ENCODE measurements around the gene C10orf71.

Gene C10orf71

GRCh38 chr10:49328401-49329145 lies 29.6 kb downstream of the C10orf71 start:
- TF ChIP-seq CTCF (IDR thresholded peaks at IDR 0.05; ENCODE audit: low read depth, low read length), result no peak
- no peak for DNase-seq (ENCODE audit: extremely low read depth, low read depth)

- no peak for TF ChIP-seq CTCF (IDR thresholded peaks at IDR 0.05; ENCODE audit: low read depth, low read length)
- no peak for DNase-seq (ENCODE audit: extremely low read depth, low read depth)
These were observed 30.2 kb downstream of the C10orf71 start for GRCh38 chr10:49329146-49329505.

GRCh38 chr10:49330127-49330665 lies 31.2 kb downstream of the C10orf71 start:
- DNase-seq (ENCODE audit: extremely low read depth, low read depth), result no peak
- TF ChIP-seq CTCF (IDR thresholded peaks at IDR 0.05; ENCODE audit: low read depth, low read length), result no peak

- no peak for DNase-seq (ENCODE audit: extremely low read depth, low read depth)
These were observed 32.5 kb downstream of the C10orf71 start for GRCh38 chr10:49331431-49331830.

GRCh38 chr10:49332333-49332732 lies 33.4 kb downstream of the C10orf71 start:
- TF ChIP-seq CTCF (IDR thresholded peaks at IDR 0.05; ENCODE audit: low read depth, low read length), result no peak
- DNase-seq (ENCODE audit: extremely low read depth, low read depth), result no peak

More at GRCh38 chr10:49331431-49331830, 32.5 kb downstream of the C10orf71 start:
- no peak for TF ChIP-seq CTCF (IDR thresholded peaks at IDR 0.05; ENCODE audit: low read depth, low read length)

- no peak for DNase-seq (ENCODE audit: extremely low read depth, low read depth)
- no peak for TF ChIP-seq CTCF (IDR thresholded peaks at IDR 0.05; ENCODE audit: low read depth, low read length)
These were observed 33.8 kb downstream of the C10orf71 start for GRCh38 chr10:49332768-49333167.

GRCh38 chr10:49333192-49333591 lies 34.2 kb downstream of the C10orf71 start:
- no peak for DNase-seq (ENCODE audit: extremely low read depth, low read depth)
- no peak for TF ChIP-seq CTCF (IDR thresholded peaks at IDR 0.05; ENCODE audit: low read depth, low read length)

Data from AG09319 (cell line).